ENCODE results near the gene BPIFB3. TPM values are rescaled to one million over a fixed set of nuclear protein-coding genes. Genes with fewer than 3 reads are reported as not detected.

BPIFB3 gene
- total and polyA plus RNA-seq, 2 of the 13 experiments (the other 11 are each of a cell fraction or from before 2014, with no cell fraction given), result 0.09 TPM; not detected in 1

DNA sequence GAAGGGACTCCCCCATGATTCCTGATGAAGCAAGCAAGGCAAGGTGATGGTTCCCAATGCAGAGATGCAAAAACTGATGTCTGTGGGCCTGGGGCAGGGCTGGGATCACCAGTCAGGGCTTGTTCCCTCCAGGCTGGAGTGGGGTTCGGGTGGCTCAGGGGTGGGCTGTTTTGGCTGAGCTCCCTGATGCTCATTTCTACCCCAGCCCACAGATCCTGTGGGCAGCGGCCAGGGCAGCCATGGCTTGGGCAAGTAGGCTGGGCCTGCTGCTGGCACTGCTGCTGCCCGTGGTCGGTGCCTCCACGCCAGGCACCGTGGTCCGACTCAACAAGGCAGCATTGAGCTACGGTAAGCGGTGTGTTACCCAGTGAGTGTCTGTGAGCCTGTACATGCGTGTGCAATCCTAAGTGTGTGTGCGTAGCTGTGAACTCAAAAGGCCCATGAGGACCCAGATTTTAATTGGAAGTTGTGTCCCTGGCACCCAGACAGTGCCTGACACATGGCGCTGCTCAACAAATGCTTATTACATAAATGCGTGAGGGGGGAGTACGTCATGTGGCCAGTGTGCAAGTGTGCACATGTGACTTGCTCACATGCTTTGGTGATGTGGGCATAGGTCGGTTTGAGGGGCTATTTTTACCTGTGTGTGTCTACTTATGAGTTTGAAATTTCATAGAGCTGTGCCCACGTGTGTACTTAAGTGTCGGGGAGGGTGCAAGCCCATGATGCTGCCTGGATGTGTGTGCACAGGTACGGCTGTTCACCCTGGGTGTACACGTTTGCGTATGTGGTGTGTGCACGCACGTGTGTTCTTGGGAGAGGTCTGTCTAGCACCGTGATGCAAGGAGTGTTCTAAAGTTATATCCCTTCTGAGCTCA lies 45.1 kb upstream of the BPIFB3 start (continued):
- TF ChIP-seq TBL1XR1 (IDR thresholded peaks at IDR 0.05; ENCODE audit: borderline replicate concordance, low read length, partially characterized antibody), result no peak
- TF ChIP-seq TOE1 (CRISPR knock-in tag; IDR thresholded peaks at IDR 0.05), result no peak
- TF ChIP-seq, protein P1, sequence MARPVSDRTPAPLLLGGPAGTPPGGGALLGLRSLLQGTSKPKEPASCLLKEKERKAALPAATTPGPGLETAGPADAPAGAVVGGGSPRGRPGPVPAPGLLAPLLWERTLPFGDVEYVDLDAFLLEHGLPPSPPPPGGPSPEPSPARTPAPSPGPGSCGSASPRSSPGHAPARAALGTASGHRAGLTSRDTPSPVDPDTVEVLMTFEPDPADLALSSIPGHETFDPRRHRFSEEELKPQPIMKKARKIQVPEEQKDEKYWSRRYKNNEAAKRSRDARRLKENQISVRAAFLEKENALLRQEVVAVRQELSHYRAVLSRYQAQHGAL (CRISPR knock-in tag; IDR thresholded peaks at IDR 0.05; ENCODE audit: not compliant biosample characterization), result peak; percentile 71
- no peak for TF ChIP-seq PHB2 (IDR thresholded peaks at IDR 0.05; ENCODE audit: partially characterized antibody)
- TF ChIP-seq, protein P2, sequence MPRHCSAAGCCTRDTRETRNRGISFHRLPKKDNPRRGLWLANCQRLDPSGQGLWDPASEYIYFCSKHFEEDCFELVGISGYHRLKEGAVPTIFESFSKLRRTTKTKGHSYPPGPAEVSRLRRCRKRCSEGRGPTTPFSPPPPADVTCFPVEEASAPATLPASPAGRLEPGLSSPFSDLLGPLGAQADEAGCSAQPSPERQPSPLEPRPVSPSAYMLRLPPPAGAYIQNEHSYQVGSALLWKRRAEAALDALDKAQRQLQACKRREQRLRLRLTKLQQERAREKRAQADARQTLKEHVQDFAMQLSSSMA (CRISPR knock-in tag; IDR thresholded peaks at IDR 0.05), result peak; percentile 70; the same call in 1 of the 2 replicates
- no peak; the same call in 1 of the 2 replicates for TF ChIP-seq ELF3 (CRISPR knock-in tag; IDR thresholded peaks at IDR 0.05)
- TF ChIP-seq MED8 (CRISPR knock-in tag; IDR thresholded peaks at IDR 0.05; ENCODE audit: insufficient replicate concordance), result peak; percentile 24
- no peak for TF ChIP-seq SNAPC2 (CRISPR knock-in tag; IDR thresholded peaks at IDR 0.05)
- peak; percentile 33 for TF ChIP-seq FOXP4 (CRISPR knock-in tag; IDR thresholded peaks at IDR 0.05)
- TF ChIP-seq ZNF296 (CRISPR knock-in tag; conservative IDR thresholded peaks at IDR 0.05), result peak; percentile 90; the same call in 1 of the 2 replicates
- no peak for TF ChIP-seq NFRKB (IDR thresholded peaks at IDR 0.05)
- no peak; the same call in 1 of the 2 replicates for TF ChIP-seq ZMAT3 (CRISPR knock-in tag; conservative IDR thresholded peaks at IDR 0.05)
- peak; percentile 29 for TF ChIP-seq ZNF574 (CRISPR knock-in tag; IDR thresholded peaks at IDR 0.05)
- TF ChIP-seq ZHX2 (IDR thresholded peaks at IDR 0.05; ENCODE audit: low read depth), result peak; percentile 40; the same call in 1 of the 2 replicates
- peak; percentile 80 for TF ChIP-seq ZHX2 (CRISPR knock-in tag; IDR thresholded peaks at IDR 0.05; ENCODE audit: borderline replicate concordance)
